GM20000 (cell line): ENCODE results near the gene RGS19.

ENCODE experiments used
- DNase-seq: peaks from one replicate; pipeline ENCODE4 v3.0.0; 2012; ENCODE audit warnings: low spot score
- CTCF ChIP-seq: IDR thresholded peaks from 2 replicates; pipeline ENCODE4 v1.5.1; 2012; ENCODE audit warnings: mild to moderate bottlenecking, control low read depth; ENCODE audit errors: extremely low read depth, missing control alignments

The RGS19 gene

GRCh38 chr20:64111841-64112641 lies 32.7 kb upstream of the RGS19 start:
- DNase-seq, result no peak
- TF ChIP-seq CTCF, result no peak

- DNase-seq, result no peak
- no peak for TF ChIP-seq CTCF
Measured at GRCh38 chr20:64110411-64111068, 31.2 kb upstream of the RGS19 start.

GRCh38 chr20:64109831-64110391 lies 30.6 kb upstream of the RGS19 start:
- no peak for DNase-seq
- TF ChIP-seq CTCF, result no peak

GRCh38 chr20:64108731-64109681 lies 29.7 kb upstream of the RGS19 start:
- no peak for DNase-seq

GRCh38 chr20:64107736-64108457 lies 28.6 kb upstream of the RGS19 start:
- TF ChIP-seq CTCF, result no peak
- DNase-seq, result peak; percentile 68

More at GRCh38 chr20:64108731-64109681, 29.7 kb upstream of the RGS19 start:
- no peak for TF ChIP-seq CTCF

- no peak for TF ChIP-seq CTCF
- DNase-seq, result peak; percentile 71
Measured at GRCh38 chr20:64106981-64107735, 27.8 kb upstream of the RGS19 start, which contains the start of gene NPBWR2. NPBWR2 (minus strand) TSS chr20:64107565; CDS start chr20:64106831, 734 bp downstream.
